SJCRH30 (cell line): Measurements from ENCODE around the gene LRWD1. TPM values are rescaled to one million over a fixed set of nuclear protein-coding genes. Genes with fewer than 3 reads are reported as not detected.
"Not testable (repeated sequence)": the region's sequence is repeated elsewhere in the genome, so short reads cannot be mapped to it uniquely, and the experiment has no call there.

Source experiments
- DNase-seq, 2 experiments: peaks; one replicate each; pipeline ENCODE4 v3.0.0-alpha.2; 2015 to 2020
- H3K27ac ChIP-seq: fragments of 250-450 bp; sonication (Bioruptor Pico); 2 replicates; pipeline ENCODE4 v1.5.1; 2020; ENCODE audit warnings: mild to moderate bottlenecking, moderate library complexity
- H3K27me3 ChIP-seq: fragments of 250-450 bp; sonication (Bioruptor Pico); 2 replicates; pipeline ENCODE4 v1.5.1; 2020; ENCODE audit warnings: mild to moderate bottlenecking, moderate library complexity
- H3K36me3 ChIP-seq: fragments of 250-450 bp; sonication (Bioruptor Pico); 2 replicates; pipeline ENCODE4 v1.5.1; 2020; ENCODE audit warnings: mild to moderate bottlenecking, moderate library complexity
- H3K4me1 ChIP-seq: fragments of 250-450 bp; sonication (Bioruptor Pico); 2 replicates; pipeline ENCODE4 v1.5.1; 2020; ENCODE audit warnings: mild to moderate bottlenecking, moderate library complexity
- H3K4me3 ChIP-seq: fragments of 250-450 bp; sonication (Bioruptor Pico); 2 replicates; pipeline ENCODE4 v1.5.1; 2020; ENCODE audit warnings: mild to moderate bottlenecking, moderate library complexity
- H3K9me3 ChIP-seq: fragments of 250-450 bp; sonication (Bioruptor Pico); replicated peaks from 2 replicates; pipeline ENCODE4 v1.5.1; 2020; ENCODE audit warnings: mild to moderate bottlenecking, moderate library complexity
- total RNA-seq: library from RNA; depleted of rRNA; stranded (reverse); fragments of >200 nt; shearing (Covaris generic); gene quantifications from 2 replicates; pipeline ENCODE4 v1.2.3, GENCODE V29; 2014

LRWD1 gene
- total RNA-seq, 1 experiment from 2014 or later: 26.1 TPM

DNA sequence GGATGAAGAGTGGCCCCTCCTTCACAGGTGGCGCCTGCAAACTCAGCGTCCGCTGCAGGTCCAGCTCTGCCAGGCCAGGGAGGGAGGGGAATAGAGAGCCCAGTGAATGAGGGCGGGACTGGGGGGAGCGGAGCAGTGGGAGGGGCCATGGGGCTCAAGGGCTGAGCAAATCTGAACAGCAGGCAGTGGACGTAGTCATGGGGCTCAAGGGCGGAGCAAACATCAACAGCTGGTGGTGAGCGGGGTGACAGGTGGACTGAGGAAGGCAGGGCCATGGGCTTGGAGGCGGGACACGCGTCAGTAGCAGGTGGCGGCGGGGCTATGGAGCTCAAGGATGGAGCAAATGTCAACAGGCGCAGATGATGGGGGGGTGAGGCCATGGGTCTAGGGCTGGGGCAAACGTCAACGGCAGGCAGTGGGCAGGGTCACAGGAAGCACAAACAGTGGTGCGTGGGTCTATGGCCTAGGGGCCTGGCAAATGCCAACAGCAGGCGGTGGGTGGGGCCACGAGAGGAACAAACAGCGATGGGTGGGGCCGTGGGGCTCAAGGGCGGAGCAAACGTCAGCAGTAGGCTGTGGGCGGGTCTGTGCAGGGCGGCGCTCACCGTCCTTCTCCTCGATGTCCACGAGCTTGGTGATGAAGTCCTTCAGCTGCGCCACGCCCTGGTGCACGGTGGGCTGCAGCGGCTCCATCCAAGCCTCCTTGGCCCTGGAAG lies 28.6 kb downstream of the LRWD1 start:
- not testable (repeated sequence) for H3K27ac ChIP-seq, H3K36me3 ChIP-seq, H3K4me1 ChIP-seq, H3K9me3 ChIP-seq, H3K4me3 ChIP-seq, H3K27me3 ChIP-seq
- DNase-seq: peak in 1 of 2 experiments; percentile 46

DNA sequence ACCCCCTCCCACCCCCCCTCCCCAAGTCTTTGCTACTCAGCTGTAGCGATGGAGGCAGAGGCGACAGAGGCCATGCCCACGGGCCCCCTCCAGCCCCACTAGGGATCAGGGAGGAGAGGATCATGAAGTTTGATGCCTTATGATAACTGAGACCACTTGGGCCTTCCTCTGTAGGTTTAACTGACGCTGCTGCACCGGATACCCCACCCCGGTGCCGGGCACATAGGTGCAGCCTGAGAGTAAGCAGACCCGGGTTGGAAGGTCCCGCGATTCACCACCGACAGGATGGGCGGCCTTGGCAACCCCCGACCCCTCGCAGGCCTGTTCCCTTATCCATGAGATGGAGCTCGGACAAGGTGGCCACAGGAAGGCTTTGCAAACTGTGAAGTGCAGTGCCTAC lies 29.2 kb downstream of the LRWD1 start:
- H3K4me3 ChIP-seq, H3K36me3 ChIP-seq, H3K27ac ChIP-seq, H3K9me3 ChIP-seq, DNase-seq, H3K27me3 ChIP-seq, H3K4me1 ChIP-seq: not testable (repeated sequence)

DNA sequence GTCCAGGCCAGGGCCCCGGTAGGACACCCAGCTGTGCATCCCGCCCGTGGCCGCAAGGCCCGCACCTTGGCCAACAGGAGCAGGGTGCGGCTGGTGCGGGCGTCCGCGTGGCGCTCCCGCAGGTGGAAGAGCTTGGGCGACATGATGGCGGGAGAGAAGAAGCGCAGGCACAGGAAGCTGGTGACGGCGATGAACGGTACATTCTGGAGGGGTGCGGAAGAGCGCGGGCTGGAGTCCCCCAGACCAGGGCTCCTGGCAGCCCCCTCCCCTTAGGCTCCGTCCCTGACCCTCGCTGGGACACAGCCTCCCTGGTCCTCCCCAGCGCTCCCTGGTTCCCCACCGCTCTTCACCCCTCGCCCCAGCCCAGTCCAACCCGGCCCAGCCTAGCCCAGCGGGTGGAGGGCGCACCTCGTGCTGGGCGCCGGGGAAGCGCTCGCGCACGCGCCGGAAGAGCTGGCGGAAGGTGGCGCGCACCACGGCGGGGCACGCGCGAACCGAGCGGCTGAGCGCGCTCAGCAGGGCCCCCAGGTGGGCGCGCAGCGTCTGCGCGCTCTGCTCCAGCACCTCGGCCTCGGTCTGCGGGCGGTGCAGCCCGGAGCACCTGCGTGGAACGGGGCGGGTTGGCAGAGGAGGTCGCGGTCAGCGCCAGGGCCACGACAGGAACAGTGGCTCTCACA lies 29.8 kb downstream of the LRWD1 start:
- H3K27ac ChIP-seq, H3K27me3 ChIP-seq, H3K9me3 ChIP-seq, H3K4me1 ChIP-seq, H3K36me3 ChIP-seq, H3K4me3 ChIP-seq, DNase-seq: not testable (repeated sequence)

DNA sequence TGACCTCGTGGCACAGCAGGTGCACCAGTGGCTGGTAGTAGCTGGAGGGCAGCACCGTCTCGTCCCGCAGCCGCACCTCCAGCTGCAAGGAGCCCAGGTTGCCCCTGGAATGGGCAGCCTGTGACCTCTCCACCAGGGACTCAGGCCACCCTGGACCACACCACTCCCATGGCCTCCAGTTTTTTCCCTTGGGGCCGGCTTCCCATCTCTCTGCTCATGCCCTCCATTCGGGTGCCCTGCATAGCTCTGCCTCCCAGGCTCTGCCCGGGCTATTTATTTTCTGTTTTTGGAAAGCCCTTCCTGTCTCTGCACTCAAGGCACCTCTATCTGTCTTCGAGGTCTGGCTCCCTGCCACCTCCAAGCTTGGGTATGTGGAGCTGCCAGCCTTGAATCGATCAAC lies 32.1 kb downstream of the LRWD1 start:
- not testable (repeated sequence) for H3K9me3 ChIP-seq, H3K27ac ChIP-seq, H3K27me3 ChIP-seq, DNase-seq, H3K36me3 ChIP-seq, H3K4me3 ChIP-seq, H3K4me1 ChIP-seq

DNA sequence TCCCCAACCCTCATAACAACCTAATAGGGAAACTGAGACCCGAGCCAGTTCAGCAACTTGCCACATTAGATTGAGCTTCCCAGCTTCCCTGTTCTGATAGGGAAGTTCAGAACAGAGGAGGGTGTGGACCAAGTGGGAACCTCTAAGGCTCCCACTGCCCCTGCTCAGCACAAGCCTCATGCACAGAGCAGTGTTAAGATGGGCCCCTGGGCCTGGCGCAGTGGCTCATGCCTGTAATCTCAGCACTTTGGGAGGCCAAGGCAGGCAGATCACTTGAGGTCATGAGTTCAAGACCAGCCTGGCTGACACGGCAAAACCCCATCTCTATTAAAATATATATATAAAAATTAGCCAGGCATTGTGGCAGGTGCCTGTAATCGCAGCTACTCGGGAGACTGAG lies 32.5 kb downstream of the LRWD1 start:
- not testable (repeated sequence) for H3K9me3 ChIP-seq, DNase-seq, H3K36me3 ChIP-seq, H3K4me1 ChIP-seq, H3K27ac ChIP-seq, H3K27me3 ChIP-seq, H3K4me3 ChIP-seq

DNA sequence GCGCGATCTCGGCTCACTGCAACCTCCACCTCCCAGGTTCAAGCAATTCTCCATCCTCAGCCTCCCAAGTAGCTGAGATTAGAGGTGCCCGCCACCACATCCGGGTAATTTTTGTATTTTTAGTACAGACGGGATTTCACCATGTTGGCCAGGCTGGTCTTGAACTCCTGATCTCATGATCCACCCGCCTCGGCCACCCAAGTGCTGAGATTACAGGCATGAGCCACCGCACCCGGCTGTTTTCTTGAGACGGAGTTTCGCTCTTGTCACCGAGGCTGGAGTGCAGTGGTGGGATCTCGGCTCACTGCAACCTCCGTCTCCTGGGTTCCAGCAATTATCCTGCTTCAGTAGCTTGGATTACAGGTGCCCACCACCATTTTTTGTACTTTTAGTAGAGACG lies 33.5 kb downstream of the LRWD1 start:
- H3K9me3 ChIP-seq, H3K4me1 ChIP-seq, DNase-seq, H3K4me3 ChIP-seq, H3K27me3 ChIP-seq, H3K36me3 ChIP-seq, H3K27ac ChIP-seq: not testable (repeated sequence)

DNA sequence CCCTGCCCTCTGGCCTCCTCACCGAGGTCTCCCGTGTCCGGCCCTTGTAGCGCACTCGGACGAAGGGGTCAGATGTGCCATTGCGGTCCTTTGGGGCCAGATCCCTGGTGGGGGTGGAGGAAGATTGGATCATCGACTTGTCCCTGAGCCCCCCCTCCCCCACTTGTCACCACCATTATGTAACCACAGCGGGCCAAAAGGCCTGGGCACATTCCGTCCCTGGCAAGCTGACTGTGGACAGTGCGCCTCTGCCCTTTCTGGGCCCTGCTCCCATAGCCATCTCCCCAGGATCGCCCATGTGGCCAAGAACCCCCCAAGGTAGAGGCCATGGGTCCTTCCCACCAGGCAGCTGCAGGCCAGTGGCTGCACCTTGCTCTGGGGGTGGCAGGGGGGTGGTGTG lies 38.4 kb downstream of the LRWD1 start:
- not testable (repeated sequence) for DNase-seq, H3K27me3 ChIP-seq, H3K36me3 ChIP-seq, H3K9me3 ChIP-seq, H3K4me1 ChIP-seq, H3K4me3 ChIP-seq, H3K27ac ChIP-seq

DNA sequence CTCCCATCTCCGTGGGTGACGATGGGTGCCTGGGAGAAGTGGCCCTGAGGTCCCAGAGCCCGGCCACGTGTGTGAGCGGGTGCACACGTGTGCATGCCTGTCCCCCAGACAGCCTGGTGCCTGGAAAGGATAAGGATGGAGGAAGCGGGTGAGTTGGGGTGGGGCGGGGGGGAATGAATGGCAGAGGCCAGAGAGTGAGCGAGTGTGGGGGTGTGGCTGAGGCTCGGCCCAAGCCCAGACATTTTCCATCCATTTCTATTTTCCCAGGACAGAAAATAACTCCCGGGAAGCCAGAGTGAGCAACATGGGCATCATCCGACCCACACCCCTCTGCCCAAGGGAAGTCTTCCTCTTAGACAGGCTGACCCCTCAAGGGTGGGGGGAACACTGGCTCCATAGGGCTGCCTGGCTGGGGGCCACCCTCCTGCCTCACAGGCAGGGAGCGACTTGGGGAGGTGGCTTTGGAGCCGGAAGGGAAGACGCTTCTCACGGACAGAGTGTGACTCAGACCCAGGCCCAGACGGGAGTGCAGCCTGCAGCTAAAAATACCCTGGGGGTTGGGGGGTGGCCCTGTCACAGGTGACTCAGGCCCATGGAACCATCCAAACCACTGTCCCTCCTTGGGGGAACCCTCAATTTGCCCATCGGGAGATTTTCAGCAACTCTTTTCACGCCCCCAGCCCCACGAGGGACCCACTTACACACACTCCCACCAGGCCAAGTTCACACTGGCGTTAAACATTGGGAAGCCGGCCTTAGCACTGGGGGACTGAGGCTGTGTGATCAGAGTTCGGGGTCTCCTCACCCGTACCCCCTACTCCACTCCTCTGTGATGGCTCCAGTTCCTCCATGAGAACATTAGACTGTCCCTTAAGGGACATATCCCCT lies 40.8 kb downstream of the LRWD1 start:
- H3K36me3 ChIP-seq, H3K9me3 ChIP-seq, H3K27me3 ChIP-seq, H3K27ac ChIP-seq, H3K4me3 ChIP-seq, H3K4me1 ChIP-seq: not testable (repeated sequence)
- peak in 1 of 2 experiments; percentile 3 for DNase-seq

DNA sequence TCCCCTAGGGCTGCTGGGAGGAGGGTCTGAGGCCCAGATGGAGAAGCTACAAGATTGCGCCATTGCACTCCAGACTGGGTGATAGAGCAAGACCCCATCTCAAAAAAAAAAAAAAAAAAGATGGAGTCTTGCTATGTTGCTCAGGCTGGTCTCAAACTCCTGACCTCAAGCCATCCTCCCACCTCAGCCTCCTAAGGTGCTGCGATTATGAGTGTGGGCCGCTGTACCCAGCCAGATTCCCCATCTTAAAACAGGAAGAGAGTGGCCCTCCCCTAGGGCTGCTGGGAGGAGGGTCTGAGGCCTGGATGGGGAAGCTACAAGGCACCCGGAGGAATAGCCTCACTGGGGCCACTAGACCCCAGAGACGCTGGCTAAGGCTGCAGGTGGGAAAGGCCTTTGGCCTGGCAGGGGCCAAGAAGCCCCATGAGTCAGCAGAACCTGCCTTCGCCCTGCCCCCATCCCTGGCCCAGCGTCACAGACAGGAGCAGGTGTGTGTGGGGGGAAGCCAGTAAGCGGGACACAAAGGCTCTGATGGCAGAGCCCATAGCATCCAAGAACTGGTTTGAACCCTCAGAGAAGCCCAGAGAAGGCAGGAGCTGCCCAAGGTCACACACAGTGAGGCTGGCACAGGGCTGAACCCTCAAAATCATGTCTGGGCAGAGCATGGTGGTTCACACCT lies 42.8 kb downstream of the LRWD1 start:
- peak in 1 of 2 experiments; percentile 26 for DNase-seq
- H3K27me3 ChIP-seq, H3K4me3 ChIP-seq, H3K9me3 ChIP-seq, H3K36me3 ChIP-seq, H3K27ac ChIP-seq, H3K4me1 ChIP-seq: not testable (repeated sequence)

DNA sequence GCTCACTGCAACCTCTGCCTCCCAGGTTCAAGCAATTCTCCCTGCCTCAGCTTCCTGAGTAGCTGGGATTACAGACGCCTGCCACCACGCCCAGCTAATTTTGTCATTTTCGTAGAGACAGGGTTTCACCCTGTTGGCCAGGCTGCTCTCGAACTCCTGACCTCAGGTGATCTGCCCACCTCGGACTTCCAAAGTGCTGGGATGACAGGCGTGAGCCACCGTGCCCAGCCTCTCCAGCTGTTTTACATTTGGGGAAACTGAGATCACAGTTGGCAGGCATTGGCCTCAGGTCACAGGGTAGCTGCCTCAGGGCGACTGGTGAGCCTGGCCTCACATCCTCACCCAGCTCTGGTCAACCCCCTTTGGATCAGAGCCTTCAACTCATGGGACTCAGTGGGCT lies 45.8 kb downstream of the LRWD1 start:
- H3K4me1 ChIP-seq, H3K36me3 ChIP-seq, H3K27ac ChIP-seq, H3K27me3 ChIP-seq, H3K9me3 ChIP-seq, H3K4me3 ChIP-seq, DNase-seq: not testable (repeated sequence)

DNA sequence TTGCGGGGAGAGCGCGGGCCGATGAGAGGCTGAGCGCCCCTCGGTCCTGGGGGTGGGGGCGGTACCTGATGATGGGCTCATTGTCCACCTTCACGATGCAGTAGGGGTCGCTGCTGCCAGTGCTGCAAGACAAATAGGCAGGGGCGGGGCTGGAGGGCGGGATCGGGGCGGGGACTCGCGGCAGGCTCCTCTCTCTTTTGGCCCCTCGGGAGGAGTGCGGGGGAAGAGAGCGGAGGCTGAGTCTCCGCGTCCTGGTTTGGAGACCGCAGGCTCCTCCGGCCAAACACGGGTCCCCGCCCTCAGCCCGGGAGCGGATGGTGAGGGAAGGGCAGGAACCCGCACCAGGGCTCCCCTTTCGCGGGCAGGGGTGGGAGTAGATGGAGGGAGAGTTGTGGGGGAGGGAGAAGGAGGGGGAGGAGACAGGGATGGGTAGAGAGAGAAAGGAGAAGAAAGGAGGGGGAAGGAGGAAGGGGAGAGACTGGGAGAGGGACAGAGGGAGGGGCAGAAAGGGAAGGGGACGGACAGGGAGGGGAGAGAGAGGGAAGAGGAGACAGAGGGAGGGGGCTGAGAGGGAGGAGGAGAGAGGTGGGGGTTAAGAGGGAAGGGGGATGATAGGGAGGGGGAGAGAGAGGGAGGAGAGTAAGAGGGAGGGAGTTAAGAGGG lies 47.2 kb downstream of the LRWD1 start:
- H3K9me3 ChIP-seq, H3K4me1 ChIP-seq, DNase-seq, H3K4me3 ChIP-seq, H3K36me3 ChIP-seq, H3K27ac ChIP-seq, H3K27me3 ChIP-seq: not testable (repeated sequence)

DNA sequence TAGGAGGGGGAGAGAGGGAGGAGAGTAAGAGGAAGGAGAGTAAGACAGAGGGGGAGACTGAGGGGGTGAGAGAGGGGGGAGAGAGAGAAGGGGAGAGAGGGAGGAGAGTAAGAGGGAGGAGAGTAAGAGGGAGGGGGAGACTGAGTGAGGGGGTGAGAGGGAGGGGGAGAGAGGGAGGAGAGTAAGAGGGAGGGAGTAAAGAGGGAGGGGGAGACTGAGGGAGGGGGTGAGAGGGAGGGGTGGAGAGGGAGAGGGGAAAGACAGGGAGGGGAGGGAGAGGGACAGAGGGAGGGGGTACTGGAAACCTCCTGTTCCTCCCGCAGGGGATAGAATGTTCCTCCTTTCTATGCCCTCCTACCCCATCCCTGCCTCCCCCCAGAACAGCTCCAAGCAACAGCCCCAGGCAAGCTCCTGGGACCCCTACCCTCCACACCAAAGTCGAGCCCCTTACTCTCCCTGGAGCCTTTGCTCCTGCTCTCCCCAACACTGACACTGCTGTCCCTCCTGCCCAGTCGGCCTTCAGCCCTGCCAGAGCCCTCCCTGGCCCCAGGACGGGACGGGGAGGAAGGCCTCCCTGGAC lies 47.9 kb downstream of the LRWD1 start:
- H3K4me3 ChIP-seq: not testable (repeated sequence)

DNA sequence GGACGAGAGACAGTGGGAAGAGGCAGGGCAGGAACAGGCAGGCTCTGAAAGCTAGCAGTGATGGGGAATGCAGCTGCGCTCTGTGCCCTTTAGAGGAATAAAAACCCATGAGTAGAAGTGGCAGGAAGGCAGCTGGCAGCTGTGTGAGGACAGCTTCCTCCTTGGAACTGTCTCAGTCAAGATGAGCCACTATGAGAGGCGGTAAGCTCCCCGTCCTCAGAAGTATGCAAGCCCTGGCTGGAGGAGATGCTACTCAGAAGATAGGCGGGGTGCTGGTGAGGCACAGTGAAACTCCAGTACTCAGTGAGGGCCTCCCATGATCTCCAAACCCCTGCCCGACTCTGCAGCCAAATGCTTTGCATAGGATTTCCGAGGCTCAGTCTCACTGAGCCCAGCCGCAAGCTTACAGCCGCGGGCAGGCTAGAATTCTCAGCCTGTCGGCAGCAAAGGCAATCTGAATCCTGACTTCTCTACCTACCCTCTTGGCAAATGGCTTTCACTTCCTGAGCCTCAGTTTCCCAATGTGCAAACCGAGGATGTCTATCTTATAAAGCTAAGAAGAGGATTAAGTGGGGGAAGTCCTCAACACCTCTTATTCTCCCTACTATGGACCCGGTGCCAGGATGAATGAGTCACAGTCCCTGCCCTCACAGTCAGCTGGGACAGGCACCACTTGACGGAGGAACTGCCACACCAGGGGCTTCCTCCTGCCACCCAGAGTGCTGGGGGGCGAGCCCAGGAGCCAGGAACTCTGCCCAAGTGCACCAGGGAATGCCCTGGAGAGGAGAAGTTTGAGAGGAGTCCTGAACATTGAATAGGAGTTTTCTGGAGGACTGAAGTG lies 50.3 kb downstream of the LRWD1 start:
- not testable (repeated sequence) for H3K4me1 ChIP-seq, H3K36me3 ChIP-seq, H3K9me3 ChIP-seq, H3K27ac ChIP-seq, DNase-seq, H3K27me3 ChIP-seq, H3K4me3 ChIP-seq

More for the DNA sequence above, 47.9 kb downstream of the LRWD1 start:
- not testable (repeated sequence) for H3K36me3 ChIP-seq, H3K27me3 ChIP-seq, H3K4me1 ChIP-seq, H3K27ac ChIP-seq, H3K9me3 ChIP-seq
- peak; percentile 34 to 49 for DNase-seq

DNA sequence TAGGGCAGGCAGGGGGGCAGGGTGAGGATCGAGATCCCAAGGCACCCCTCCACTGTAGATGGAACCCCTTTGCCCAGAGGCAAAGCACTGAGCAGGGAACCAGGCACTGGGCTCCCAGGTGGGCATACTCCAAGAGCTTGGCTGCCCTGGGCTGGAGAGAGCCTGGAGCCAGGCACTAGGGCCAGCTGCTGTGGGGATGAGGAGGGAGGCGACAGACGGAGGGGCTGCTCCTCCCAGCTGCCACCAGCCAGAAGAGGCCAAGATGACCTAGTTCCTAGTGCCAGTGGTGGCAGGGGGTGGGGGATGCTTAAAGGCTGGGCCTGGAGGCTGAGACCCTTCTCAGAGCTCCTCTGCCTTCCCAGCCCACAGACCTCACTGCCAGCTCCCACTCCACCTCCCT lies 51.1 kb downstream of the LRWD1 start:
- H3K36me3 ChIP-seq, H3K27ac ChIP-seq, H3K27me3 ChIP-seq, H3K4me3 ChIP-seq, H3K9me3 ChIP-seq, DNase-seq, H3K4me1 ChIP-seq: not testable (repeated sequence)
